Measurements from ENCODE around the gene COX4I2.
A peak's percentile ranks its signal among the peaks of the same experiment; 100 is the strongest.
"Not testable (repeated sequence)": the region's sequence is repeated elsewhere in the genome, so short reads cannot be mapped to it uniquely, and the experiment has no call there.

The COX4I2 gene

GRCh38 chr20:31637660-31638059 lies at the start of gene COX4I2:
Gene COX4I2, plus strand, starts transcription at chr20:31637912. Its CDS starts 1,106 bp downstream, at chr20:31639018.
- no peak for DNase-seq

- no peak for DNase-seq
These were observed 46.9 kb upstream of the COX4I2 start for GRCh38 chr20:31590717-31591225.

GRCh38 chr20:31593221-31594001 lies 44.3 kb upstream of the COX4I2 start:
- peak; percentile 87 for DNase-seq

GRCh38 chr20:31594002-31594557 lies 43.6 kb upstream of the COX4I2 start:
- DNase-seq = no peak

DNA sequence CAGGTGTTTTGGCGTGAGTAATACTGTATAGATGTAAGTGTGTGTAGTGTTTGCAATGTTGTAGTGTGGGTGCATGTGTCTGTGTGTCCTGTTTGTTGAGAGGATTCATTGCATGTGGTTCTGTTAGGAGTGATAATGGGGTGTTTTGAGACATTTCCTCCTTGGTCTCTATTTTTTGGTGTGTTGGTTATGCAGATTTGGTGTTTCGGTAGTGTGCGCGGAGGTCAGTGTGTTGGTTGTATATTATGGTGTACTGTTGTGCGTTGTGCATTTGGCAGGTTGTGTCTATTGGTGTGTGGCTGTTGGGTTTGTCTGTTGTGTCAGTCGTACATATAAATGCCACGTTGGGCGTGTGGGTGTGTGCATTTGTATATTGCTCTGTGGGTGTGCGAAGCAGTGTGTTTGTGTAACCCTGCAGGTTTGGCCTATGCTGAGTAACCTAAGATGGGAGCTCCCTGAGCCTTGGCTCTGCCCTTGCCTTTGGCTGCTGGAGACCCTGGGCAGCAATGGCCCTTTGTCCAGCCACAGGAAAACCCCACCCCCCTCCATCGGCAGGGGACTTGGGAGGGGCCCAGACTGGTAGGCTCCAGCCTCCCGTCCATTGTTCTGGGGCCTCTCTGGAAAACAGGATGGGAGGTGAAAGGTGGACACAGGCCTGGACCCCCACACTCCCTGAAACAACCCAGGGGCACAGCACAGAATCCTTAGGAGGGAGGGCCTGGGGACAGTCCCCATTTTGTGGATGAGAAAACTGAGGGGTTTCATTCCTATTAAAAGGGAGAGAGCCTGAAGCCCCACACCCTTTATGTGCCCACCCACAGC lies 42.9 kb upstream of the COX4I2 start:
- DNase-seq = peak; percentile 91

- no peak for DNase-seq
These were observed 42.4 kb upstream of the COX4I2 start for GRCh38 chr20:31595380-31595653.

GRCh38 chr20:31595654-31596411 lies 41.9 kb upstream of the COX4I2 start:
- DNase-seq = peak; percentile 99

DNA sequence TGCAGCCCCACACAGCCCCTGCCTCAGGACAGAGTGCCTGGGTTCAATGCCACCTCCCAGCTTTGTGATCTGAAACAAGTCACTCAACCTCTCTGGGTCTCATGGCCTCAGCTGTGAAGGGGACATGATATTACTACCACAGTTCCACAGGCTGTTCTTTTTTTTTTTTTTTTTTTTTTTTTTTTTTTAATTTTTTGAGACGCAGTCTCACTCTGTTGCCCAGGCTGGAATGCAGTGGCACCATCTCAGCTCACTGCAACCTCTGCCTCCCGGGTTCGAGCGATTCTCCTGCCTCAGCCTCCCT lies 41.3 kb upstream of the COX4I2 start:
- DNase-seq = not testable (repeated sequence)

DNA sequence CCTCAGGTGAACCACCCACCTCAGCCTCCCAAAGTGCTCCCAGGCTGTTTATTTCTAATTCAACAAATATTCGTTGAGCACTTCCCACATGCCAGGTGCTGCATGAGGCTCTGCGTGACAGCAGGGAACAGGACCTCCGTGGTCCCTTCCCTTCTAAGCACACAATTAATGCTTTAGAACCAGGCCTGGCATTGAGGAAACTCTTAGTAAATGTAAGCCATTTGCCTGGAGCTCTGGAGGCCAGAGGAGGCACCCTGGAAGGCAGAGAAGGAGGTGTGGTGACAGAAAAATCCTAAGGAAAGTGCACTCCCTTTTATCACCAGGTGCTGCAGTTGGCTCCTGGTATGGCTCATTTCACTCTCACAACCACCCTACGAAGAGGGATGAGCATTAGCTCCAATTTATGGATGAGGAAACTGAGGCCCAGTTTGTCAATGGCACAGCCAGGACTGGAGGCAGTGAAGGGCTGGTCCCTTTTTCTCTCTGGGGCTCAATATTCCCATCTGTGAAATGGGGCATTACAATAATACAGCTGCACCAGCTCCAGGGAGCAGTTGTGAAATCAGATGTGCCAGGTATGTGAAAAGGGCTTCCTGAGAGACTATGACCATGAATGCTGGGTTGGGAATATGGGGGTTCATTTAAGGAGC lies 40.8 kb upstream of the COX4I2 start:
- peak; percentile 59 for DNase-seq

GRCh38 chr20:31597481-31597855 lies 40.2 kb upstream of the COX4I2 start:
- DNase-seq = no peak

- no peak for DNase-seq
These were observed 35.3 kb upstream of the COX4I2 start for GRCh38 chr20:31602431-31602778.

DNA sequence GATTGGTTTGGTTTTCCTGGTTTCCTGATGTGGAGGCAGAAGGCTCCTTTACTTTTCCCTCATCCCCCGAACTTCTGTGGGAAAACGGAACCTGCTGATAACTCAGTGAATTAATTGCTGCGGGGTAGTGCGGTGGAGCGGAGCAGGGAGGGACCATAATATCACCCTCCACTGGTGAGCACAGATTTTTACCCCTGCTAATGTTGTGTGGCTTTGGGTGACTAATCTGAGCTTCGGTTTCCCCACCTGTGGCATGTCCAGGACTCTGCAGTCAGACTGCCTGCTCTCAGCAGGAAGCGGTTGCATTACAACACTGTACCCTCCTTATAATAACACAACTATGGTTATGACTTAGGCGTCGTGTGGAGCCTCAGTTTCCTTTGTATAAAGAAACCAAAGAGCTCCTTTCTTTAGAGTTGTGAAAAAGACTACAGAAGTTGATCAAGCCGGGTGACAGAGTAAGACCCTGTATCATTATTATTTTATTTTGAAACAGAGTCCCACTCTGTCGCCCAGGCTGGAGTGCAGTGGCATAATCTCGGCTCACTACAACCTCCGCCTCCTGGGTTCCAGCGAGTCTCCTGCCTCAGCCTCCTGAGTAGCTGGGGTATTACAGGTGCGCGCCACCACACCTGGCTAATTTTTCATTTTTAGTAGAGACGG lies 34.8 kb upstream of the COX4I2 start:
- DNase-seq = peak; percentile 77

GRCh38 chr20:31603822-31604566 lies 33.7 kb upstream of the COX4I2 start:
- peak; percentile 100 for DNase-seq

DNA sequence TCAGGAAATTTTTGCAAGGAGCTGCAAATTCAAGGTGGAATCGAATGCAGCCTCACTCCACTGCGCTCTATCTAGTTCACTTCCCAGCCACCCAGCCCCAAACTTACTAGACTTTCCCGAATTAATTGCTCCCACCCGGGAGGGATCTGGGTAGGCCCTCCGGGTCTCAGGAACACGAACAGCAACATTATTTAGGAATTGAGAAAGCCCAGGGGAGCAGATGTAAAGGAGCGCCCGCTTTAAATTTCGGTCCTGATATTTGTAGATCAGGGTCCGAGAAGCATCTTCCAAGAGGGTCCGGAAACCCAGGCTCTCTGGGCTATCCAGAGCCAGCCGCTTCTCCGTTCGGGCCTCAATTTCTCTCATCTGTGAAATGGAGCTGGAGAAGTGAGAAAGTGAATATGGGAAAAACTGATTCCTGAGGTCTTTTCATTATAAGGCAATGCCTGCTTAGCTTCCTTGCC lies 33.1 kb upstream of the COX4I2 start:
- DNase-seq = peak; percentile 61

- peak; percentile 98 for DNase-seq
These were observed 32.4 kb upstream of the COX4I2 start, which contains the start of gene ID1 for GRCh38 chr20:31605031-31605901. Gene ID1, plus strand, starts transcription at chr20:31605289. Its CDS starts 99 bp downstream, at chr20:31605388.

DNA sequence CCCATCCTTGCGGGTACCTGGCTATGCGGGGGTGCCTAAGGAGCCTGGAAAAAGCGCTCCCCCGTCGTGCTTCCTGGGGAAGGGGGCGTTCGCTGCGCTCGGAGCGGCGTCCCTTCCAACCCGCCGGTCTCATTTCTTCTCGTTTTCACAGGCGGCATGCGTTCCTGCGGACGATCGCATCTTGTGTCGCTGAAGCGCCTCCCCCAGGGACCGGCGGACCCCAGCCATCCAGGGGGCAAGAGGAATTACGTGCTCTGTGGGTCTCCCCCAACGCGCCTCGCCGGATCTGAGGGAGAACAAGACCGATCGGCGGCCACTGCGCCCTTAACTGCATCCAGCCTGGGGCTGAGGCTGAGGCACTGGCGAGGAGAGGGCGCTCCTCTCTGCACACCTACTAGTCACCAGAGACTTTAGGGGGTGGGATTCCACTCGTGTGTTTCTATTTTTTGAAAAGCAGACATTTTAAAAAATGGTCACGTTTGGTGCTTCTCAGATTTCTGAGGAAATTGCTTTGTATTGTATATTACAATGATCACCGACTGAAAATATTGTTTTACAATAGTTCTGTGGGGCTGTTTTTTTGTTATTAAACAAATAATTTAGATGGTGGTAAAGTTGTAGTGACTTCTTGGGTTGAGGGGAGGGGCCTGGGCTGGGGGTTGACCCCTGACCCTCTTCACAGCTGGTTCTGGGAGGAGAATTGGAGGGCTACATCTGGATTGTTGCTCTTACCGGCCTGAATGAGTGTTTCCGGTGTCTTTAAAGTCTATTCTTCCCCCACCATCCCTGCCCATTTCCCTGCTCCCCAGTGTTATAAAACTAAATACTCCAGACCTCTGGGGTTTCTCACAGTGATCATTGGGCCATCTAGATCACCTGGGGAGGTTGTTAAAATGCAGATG lies 31.6 kb upstream of the COX4I2 start:
- peak; percentile 62 for DNase-seq

GRCh38 chr20:31606804-31607639 lies 30.7 kb upstream of the COX4I2 start:
- peak; percentile 94 for DNase-seq

DNA sequence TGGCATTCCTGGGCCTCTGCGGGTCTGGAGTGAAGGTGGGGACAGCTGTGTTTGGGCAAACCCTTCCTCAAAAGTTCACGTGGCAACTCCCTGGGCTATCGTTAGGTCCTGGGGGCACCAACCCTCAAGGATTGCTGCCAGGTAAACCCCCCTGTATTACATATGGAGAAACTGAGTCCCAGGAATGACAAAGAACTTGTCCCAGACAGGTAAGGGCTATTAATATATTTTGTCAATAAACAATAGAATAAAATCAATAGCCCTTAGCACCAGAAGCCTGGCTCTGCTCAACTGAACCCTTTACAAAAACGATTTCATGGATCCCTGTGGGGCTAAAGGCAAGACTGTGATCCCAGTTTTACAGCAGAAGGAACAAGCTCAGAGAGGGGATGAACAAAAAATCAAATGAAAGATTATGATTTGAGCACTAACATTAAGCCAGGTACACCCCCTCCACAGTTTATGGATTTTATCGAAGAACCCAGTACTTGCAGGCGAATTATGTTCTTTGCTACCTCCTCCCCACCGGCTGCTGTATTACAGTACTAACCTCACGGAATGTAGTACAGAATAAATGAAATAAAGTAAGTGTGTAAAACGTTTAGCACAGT lies 30.0 kb upstream of the COX4I2 start:
- DNase-seq = no peak

Measured in islet precursor cell (in vitro differentiated cells).